Activated T-helper 1 cell treated with anti-CD3 and anti-CD28 coated beads, Interleukin-12 subunit alpha, Interleukin-12 subunit beta, Interleukin-2, Interleukin-4 antibody, amounts not matched to agents 30 ng/mL and 10 ng/mL and 1 ng/mL, durations not matched to agents 14 hours and 24 hours and 36 hours (primary cell): Measurements from ENCODE around the gene MAPT. TPM values are rescaled to one million over a fixed set of nuclear protein-coding genes. Genes with fewer than 3 reads are reported as not detected.

ENCODE experiments used
- DNase-seq: peaks from one replicate; pipeline ENCODE4 v3.0.0; 2021; ENCODE audit warnings: low spot score
- H3K27ac Mint-ChIP-seq: one replicate; pipeline ENCODE4 v1.8.0; 2021; ENCODE audit warnings: mild to moderate bottlenecking, mixed read lengths
- H3K27me3 Mint-ChIP-seq: one replicate; pipeline ENCODE4 v1.8.0; 2022; ENCODE audit warnings: mild to moderate bottlenecking, moderate library complexity, mixed read lengths; ENCODE audit not compliant: insufficient read depth
- H3K36me3 Mint-ChIP-seq: one replicate; pipeline ENCODE4 v1.8.0; 2021; ENCODE audit warnings: low read depth, mixed read lengths
- H3K4me1 Mint-ChIP-seq: one replicate; pipeline ENCODE4 v1.8.0; 2021; ENCODE audit warnings: low read depth, mixed read lengths
- H3K4me3 Mint-ChIP-seq: one replicate; pipeline ENCODE4 v1.8.0; 2021; ENCODE audit warnings: mild to moderate bottlenecking, moderate library complexity, mixed read lengths
- H3K9me3 Mint-ChIP-seq: one replicate; pipeline ENCODE4 v1.8.0; 2021; ENCODE audit warnings: mixed read lengths
- intact Hi-C: fragments of 100-400 bp; cut with micrococcal nuclease; formaldehyde crosslinking; loops from one replicate; pipeline ENCODE4 v1.15.1; 2024
- total RNA-seq: library from RNA; stranded (reverse); gene quantifications from 2 replicates; pipeline ENCODE4 v1.2.3, GENCODE V29; 2022

MAPT gene
- total RNA-seq, 1 donor from 2014 or later: 1.1 TPM

DNA sequence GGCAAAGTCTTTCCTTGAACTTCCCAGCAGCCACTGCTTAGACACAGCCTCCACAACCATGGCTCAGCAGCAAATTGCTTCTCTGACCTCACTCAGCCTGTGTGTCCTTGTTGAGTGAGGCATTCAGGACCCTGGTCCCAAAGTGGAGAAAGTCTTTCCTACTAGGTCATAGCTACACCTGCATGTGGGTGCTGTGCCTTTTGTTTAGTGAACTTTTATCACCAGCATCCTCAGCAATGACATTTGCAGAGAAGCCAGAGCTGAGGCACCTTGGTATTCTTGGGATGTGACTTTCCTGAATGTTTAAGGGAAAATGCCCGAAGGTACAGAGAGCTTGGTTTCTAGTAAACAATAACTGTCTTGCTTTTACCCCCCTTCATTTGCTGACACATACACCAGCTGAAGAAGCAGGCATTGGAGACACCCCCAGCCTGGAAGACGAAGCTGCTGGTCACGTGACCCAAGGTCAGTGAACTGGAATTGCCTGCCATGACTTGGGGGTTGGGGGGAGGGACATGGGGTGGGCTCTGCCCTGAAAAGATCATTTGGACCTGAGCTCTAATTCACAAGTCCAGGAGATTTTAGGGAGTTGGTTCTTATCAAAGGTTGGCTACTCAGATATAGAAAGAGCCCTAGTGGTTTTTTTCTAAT lies 83.7 kb downstream of the MAPT start:
- intact Hi-C loops: no loop called here
- Mint-ChIP-seq H3K4me3 (no peak overlapping the region), H3K36me3 (no peaks in the 10 kb centered on the region)

GRCh38 chr17:45979137-45979536 lies 84.8 kb downstream of the MAPT start:
- intact Hi-C loops: no loop called here
- Mint-ChIP-seq H3K27ac (no peak overlapping the region), H3K4me3 (no peak overlapping the region), H3K4me1 (no peaks in the 10 kb centered on the region), H3K36me3 (no peaks in the 10 kb centered on the region), H3K9me3 (no peaks in the 10 kb centered on the region), H3K27me3 (peaks cover 3% of the 10 kb centered on the region)
- DNase-seq: no peak

More for the DNA sequence above, 83.7 kb downstream of the MAPT start:
- H3K4me1 Mint-ChIP-seq: no peaks in the 10 kb centered on the region
- no peak overlapping the region for H3K27ac Mint-ChIP-seq
- no peaks in the 10 kb centered on the region for H3K9me3 Mint-ChIP-seq
- DNase-seq: no peak
- H3K27me3 Mint-ChIP-seq: peaks cover 3% of the 10 kb centered on the region

GRCh38 chr17:45980855-45981254 lies 86.5 kb downstream of the MAPT start:
- H3K27me3 Mint-ChIP-seq: peaks cover 5% of the 10 kb centered on the region
- DNase-seq: no peak
- H3K9me3 Mint-ChIP-seq: no peaks in the 10 kb centered on the region
- H3K27ac Mint-ChIP-seq: no peak overlapping the region
- intact Hi-C loops: no loop called here
- no peaks in the 10 kb centered on the region for H3K36me3 Mint-ChIP-seq
- H3K4me1 Mint-ChIP-seq: no peaks in the 10 kb centered on the region
- no peak overlapping the region for H3K4me3 Mint-ChIP-seq

DNA sequence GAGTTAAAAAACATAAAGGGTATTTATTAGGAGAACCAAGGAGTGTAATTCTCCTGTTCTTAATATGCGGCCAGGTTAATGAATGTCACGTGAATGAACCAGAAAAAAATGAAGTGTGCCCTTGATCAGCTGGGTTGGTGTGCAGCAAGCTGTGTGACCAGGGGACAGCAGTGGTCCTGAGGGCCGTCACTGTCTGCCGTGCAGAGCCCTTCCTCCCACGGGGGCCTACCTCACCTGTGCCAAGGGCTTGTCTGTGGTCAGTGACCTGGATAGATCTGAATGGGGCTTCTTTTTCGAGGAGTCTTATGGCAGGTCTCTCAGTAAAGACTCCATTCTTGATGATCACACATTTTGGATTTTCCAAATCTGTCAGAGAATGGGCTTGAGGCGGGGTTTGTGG lies 87.0 kb downstream of the MAPT start:
- Mint-ChIP-seq H3K27ac (no peak overlapping the region), H3K9me3 (no peaks in the 10 kb centered on the region), H3K4me3 (no peak overlapping the region), H3K27me3 (peaks cover 5% of the 10 kb centered on the region), H3K4me1 (no peaks in the 10 kb centered on the region), H3K36me3 (no peaks in the 10 kb centered on the region)
- intact Hi-C loops: no loop called here
- no peak for DNase-seq

DNA sequence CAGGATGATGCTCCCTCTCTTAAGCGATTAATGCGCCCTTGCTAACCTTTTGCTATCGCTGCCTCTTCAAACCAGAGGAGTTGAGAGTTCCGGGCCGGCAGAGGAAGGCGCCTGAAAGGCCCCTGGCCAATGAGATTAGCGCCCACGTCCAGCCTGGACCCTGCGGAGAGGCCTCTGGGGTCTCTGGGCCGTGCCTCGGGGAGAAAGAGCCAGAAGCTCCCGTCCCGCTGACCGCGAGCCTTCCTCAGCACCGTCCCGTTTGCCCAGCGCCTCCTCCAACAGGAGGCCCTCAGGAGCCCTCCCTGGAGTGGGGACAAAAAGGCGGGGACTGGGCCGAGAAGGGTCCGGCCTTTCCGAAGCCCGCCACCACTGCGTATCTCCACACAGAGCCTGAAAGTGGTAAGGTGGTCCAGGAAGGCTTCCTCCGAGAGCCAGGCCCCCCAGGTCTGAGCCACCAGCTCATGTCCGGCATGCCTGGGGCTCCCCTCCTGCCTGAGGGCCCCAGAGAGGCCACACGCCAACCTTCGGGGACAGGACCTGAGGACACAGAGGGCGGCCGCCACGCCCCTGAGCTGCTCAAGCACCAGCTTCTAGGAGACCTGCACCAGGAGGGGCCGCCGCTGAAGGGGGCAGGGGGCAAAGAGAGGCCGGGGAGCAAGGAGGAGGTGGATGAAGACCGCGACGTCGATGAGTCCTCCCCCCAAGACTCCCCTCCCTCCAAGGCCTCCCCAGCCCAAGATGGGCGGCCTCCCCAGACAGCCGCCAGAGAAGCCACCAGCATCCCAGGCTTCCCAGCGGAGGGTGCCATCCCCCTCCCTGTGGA lies 88.6 kb downstream of the MAPT start:
- Mint-ChIP-seq H3K27me3 (peaks cover 6% of the 10 kb centered on the region), H3K27ac (no peak overlapping the region), H3K4me3 (no peak overlapping the region), H3K36me3 (no peaks in the 10 kb centered on the region), H3K9me3 (no peaks in the 10 kb centered on the region), H3K4me1 (no peaks in the 10 kb centered on the region)
- no peak for DNase-seq
- intact Hi-C loops: no loop called here

DNA sequence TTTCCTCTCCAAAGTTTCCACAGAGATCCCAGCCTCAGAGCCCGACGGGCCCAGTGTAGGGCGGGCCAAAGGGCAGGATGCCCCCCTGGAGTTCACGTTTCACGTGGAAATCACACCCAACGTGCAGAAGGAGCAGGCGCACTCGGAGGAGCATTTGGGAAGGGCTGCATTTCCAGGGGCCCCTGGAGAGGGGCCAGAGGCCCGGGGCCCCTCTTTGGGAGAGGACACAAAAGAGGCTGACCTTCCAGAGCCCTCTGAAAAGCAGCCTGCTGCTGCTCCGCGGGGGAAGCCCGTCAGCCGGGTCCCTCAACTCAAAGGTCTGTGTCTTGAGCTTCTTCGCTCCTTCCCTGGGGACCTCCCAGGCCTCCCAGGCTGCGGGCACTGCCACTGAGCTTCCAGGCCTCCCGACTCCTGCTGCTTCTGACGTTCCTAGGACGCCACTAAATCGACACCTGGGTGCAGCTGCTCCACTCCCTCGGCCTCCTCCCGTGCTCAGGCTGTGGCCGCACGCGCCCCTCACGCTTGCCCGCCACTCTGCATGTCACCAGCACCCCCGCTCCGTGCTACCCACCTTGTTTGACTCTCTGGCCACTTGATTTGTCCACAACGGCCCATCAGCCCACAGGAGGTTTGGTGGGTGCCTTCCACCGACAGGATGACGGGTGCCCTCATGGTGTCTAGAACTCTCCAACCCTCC lies 89.4 kb downstream of the MAPT start:
- Mint-ChIP-seq H3K4me3 (no peak overlapping the region), H3K36me3 (no peaks in the 10 kb centered on the region), H3K4me1 (no peaks in the 10 kb centered on the region), H3K27ac (no peak overlapping the region), H3K9me3 (no peaks in the 10 kb centered on the region), H3K27me3 (peaks cover 6% of the 10 kb centered on the region)
- intact Hi-C loops: no loop called here
- no peak for DNase-seq

DNA sequence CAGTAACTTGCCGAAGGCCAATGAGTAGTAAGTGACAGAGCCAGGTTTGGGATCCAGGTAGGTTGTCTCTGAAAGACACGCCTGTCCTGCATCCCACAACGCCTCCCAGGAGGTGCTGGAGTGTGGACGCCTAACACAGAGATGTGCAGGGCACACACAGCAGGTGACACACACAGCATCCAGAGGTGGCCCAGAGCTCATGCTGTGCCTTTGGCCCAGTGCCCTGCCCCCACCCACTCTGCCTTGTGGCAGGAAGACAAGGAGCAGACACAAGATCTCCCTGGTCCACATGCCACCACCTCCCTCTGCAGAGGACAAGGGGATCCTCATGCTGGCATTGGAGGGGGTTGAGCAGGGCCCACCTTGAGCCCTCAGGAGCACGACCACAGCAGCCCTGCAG lies 90.0 kb downstream of the MAPT start:
- H3K27me3 Mint-ChIP-seq: peaks cover 6% of the 10 kb centered on the region
- no peaks in the 10 kb centered on the region for H3K9me3 Mint-ChIP-seq
- no peaks in the 10 kb centered on the region for H3K36me3 Mint-ChIP-seq
- H3K4me1 Mint-ChIP-seq: no peaks in the 10 kb centered on the region
- intact Hi-C loops: no loop called here
- DNase-seq: no peak
- no peak overlapping the region for H3K27ac Mint-ChIP-seq
- H3K4me3 Mint-ChIP-seq: no peak overlapping the region

- H3K36me3 Mint-ChIP-seq: no peaks in the 10 kb centered on the region
- no peaks in the 10 kb centered on the region for H3K9me3 Mint-ChIP-seq
- intact Hi-C loops: no loop called here
- no peaks in the 10 kb centered on the region for H3K4me1 Mint-ChIP-seq
- no peak for DNase-seq
- H3K27me3 Mint-ChIP-seq: peaks cover 6% of the 10 kb centered on the region
- no peak overlapping the region for H3K27ac Mint-ChIP-seq
- H3K4me3 Mint-ChIP-seq: no peak overlapping the region
Measured at GRCh38 chr17:45985447-45985846, 91.1 kb downstream of the MAPT start.

GRCh38 chr17:45986056-45986455 lies 91.7 kb downstream of the MAPT start:
- Mint-ChIP-seq H3K27me3 (peaks cover 8% of the 10 kb centered on the region), H3K9me3 (no peaks in the 10 kb centered on the region), H3K4me1 (no peaks in the 10 kb centered on the region), H3K36me3 (no peaks in the 10 kb centered on the region), H3K4me3 (no peak overlapping the region), H3K27ac (peak overlapping the region; percentile 16)
- intact Hi-C loops: no loop called here
- DNase-seq: no peak

- H3K36me3 Mint-ChIP-seq: no peaks in the 10 kb centered on the region
- no peak overlapping the region for H3K4me3 Mint-ChIP-seq
- H3K4me1 Mint-ChIP-seq: no peaks in the 10 kb centered on the region
- H3K27ac Mint-ChIP-seq: no peak overlapping the region
- no peaks in the 10 kb centered on the region for H3K9me3 Mint-ChIP-seq
- no peak for DNase-seq
- intact Hi-C loops: no loop called here
- peaks cover 8% of the 10 kb centered on the region for H3K27me3 Mint-ChIP-seq
Measured at GRCh38 chr17:45987706-45988105, 93.4 kb downstream of the MAPT start.

- DNase-seq: no peak
- intact Hi-C loops: no loop called here
Measured at GRCh38 chr17:45989759-45990158, 95.4 kb downstream of the MAPT start.

DNA sequence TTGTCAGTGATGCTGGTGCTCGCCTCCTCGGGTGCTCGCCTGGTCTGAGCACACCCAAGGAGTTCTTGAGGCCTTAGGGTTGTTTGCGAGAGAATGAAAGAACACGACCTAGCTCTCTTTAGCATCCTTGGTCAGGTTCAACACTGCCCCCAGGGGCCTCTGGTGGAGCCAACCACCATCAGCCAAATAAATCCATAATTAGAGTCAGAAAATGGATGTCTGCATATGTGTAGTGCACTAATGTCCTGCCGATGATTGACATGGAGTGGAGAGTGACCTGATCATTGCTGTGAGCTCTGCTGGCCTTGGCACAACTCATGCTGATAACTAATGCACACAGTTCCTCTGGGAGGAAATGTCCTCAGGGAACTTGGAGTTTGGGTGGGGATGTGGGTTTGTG lies 96.5 kb downstream of the MAPT start:
- intact Hi-C loops: no loop called here
- Mint-ChIP-seq H3K9me3 (no peaks in the 10 kb centered on the region), H3K4me3 (no peak overlapping the region), H3K27me3 (peaks cover 7% of the 10 kb centered on the region), H3K27ac (no peak overlapping the region), H3K36me3 (no peaks in the 10 kb centered on the region), H3K4me1 (no peaks in the 10 kb centered on the region)
- no peak for DNase-seq

More at GRCh38 chr17:45989759-45990158, 95.4 kb downstream of the MAPT start:
- no peaks in the 10 kb centered on the region for H3K4me1 Mint-ChIP-seq
- no peaks in the 10 kb centered on the region for H3K36me3 Mint-ChIP-seq
- no peak overlapping the region for H3K4me3 Mint-ChIP-seq
- H3K9me3 Mint-ChIP-seq: no peaks in the 10 kb centered on the region
- peaks cover 9% of the 10 kb centered on the region for H3K27me3 Mint-ChIP-seq
- no peak overlapping the region for H3K27ac Mint-ChIP-seq

DNA sequence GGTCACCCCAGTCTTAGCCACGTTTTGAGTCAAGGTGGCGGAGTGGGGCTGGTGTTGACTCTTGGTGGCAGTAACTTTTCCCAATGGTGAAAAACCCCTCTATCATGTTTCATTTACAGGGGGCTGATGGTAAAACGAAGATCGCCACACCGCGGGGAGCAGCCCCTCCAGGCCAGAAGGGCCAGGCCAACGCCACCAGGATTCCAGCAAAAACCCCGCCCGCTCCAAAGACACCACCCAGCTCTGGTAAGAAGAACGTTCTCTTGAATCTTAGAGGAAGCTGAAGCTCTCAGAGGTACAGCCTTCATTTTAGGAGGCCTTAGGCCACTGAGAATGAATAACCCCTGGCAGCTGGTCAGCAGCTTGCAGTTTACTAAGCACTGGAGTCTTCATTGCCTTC lies 97.0 kb downstream of the MAPT start:
- intact Hi-C loops: no loop called here
- no peaks in the 10 kb centered on the region for H3K9me3 Mint-ChIP-seq

More for the DNA sequence above, 97.0 kb downstream of the MAPT start:
- no peak overlapping the region for H3K27ac Mint-ChIP-seq
- no peaks in the 10 kb centered on the region for H3K4me1 Mint-ChIP-seq
- H3K36me3 Mint-ChIP-seq: no peaks in the 10 kb centered on the region
- peaks cover 6% of the 10 kb centered on the region for H3K27me3 Mint-ChIP-seq
- no peak overlapping the region for H3K4me3 Mint-ChIP-seq
- DNase-seq: no peak
